K562 (cell line): Measurements from ENCODE around the gene CDKN1C. TPM values are rescaled to one million over a fixed set of nuclear protein-coding genes. Genes with fewer than 3 reads are reported as not detected.

Experiments used
- ATAC-seq: fragments of 200-7000 bp; cut with Tn5 transposase; 3 replicates; pipeline ENCODE4 v1.9.1; 2020; ENCODE audit warnings: moderate library complexity
- BruUV-seq: library from RNA; stranded (reverse); fragments of 400-500 nt; replicated peaks from 2 replicates; lab custom pipeline; 2021; lab: Mats Ljungman, UMichigan
- CTCF ChIA-PET: fragments of 300-600 bp; formaldehyde crosslinking; extraction: SDS; loops from one replicate; lab custom pipeline; 2021; ENCODE audit warnings: low intra/inter-chr PET ratio; lab: Yijun Ruan, JAX
- POLR2A ChIA-PET: fragments of 300-600, 350-650 bp; sonication (Branson Sonifier 250); formaldehyde crosslinking; extraction: SDS; loops from one replicate; lab custom pipeline; 2021; ENCODE audit warnings: antibody characterized with exemption, inconsistent platforms; lab: Yijun Ruan, JAX
- DNase-seq, 4 experiments: peaks; one replicate each; pipeline versions ENCODE4 v3.0.0 to v3.0.0-alpha.2; 2011 to 2018; ENCODE audit warnings: low spot score in 3 of 4, mixed read lengths in 3 of 4; ENCODE audit errors: extremely low read depth in 1 of 4
- FAIRE-seq: peaks from 2 replicates; lab custom pipeline; 2011; peaks lifted over from hg19 to GRCh38; lab: Jason Lieb, UNC
- H2AFZ ChIP-seq: 2 replicates; pipeline ENCODE4 v1.6.0; 2011; ENCODE audit warnings: low read depth, low read length, control low read depth, inconsistent platforms
- H3K27ac ChIP-seq: fragments of 200-600 bp; 3 replicates; pipeline ENCODE4 v1.8.0; 2011; ENCODE audit warnings: low read depth, mild to moderate bottlenecking, control low read depth, inconsistent platforms, low read length, moderate library complexity, mixed read lengths; ENCODE audit errors: extremely low read depth
- H3K27me3 ChIP-seq, 2 experiments: fragments of 300-600 bp in 1 of 2; 2 replicates in 1 of 2; 3 replicates in 1 of 2; pipeline versions ENCODE4 v1.6.0 to v1.8.0; 2011; ENCODE audit warnings: inconsistent platforms in 2 of 2, low read length in 2 of 2, mild to moderate bottlenecking in 1 of 2, mixed read lengths in 1 of 2, moderate library complexity in 1 of 2; ENCODE audit not compliant: control insufficient read depth in 2 of 2, insufficient read depth in 2 of 2
- H3K36me3 ChIP-seq: fragments of 300-600 bp; 3 replicates; pipeline ENCODE4 v1.8.0; 2011; ENCODE audit warnings: mild to moderate bottlenecking, low read length, inconsistent platforms; ENCODE audit not compliant: control insufficient read depth, insufficient read depth
- H3K4me1 ChIP-seq, 2 experiments: fragments of 200-600 bp in 1 of 2; replicated peaks in 1 of 2; 2 replicates in 1 of 2; 3 replicates in 1 of 2; pipeline versions ENCODE4 v1.5.1 to v1.8.0; 2011; ENCODE audit warnings: inconsistent platforms in 2 of 2, low read length in 2 of 2, mild to moderate bottlenecking in 1 of 2, mixed read lengths in 1 of 2, moderate library complexity in 1 of 2; ENCODE audit not compliant: control insufficient read depth in 2 of 2, insufficient read depth in 2 of 2
- H3K4me2 ChIP-seq: 2 replicates; pipeline ENCODE4 v1.6.1; 2011; ENCODE audit warnings: low read length, control low read depth, inconsistent platforms, mixed read lengths; ENCODE audit not compliant: insufficient read depth
- H3K4me3 ChIP-seq: fragments of 200-600 bp; sonication (generic), shearing (Covaris generic); 2 replicates; pipeline ENCODE4 v1.5.1; 2016; ENCODE audit warnings: control low read depth, inconsistent platforms
- H3K79me2 ChIP-seq: fragments of 200-600 bp; 3 replicates; pipeline ENCODE4 v1.8.0; 2011; ENCODE audit warnings: low read length, inconsistent platforms; ENCODE audit not compliant: control insufficient read depth, insufficient read depth
- H3K9ac ChIP-seq, 2 experiments: 2 replicates each; pipeline versions ENCODE4 v1.6.0 to v1.6.1; 2011; ENCODE audit warnings: low read depth in 2 of 2, low read length in 2 of 2, control low read depth in 1 of 2, inconsistent platforms in 1 of 2, mild to moderate bottlenecking in 1 of 2, mixed read lengths in 1 of 2; ENCODE audit not compliant: insufficient read depth in 1 of 2
- H3K9me1 ChIP-seq: one replicate; pipeline ENCODE4 v1.6.0; 2011; ENCODE audit warnings: inconsistent platforms, mild to moderate bottlenecking, low read length, moderate library complexity; ENCODE audit not compliant: control insufficient read depth, insufficient read depth
- H3K9me3 ChIP-seq: replicated peaks from 2 replicates; pipeline ENCODE4 v1.5.1; 2011; ENCODE audit warnings: low read depth, low read length, inconsistent platforms; ENCODE audit not compliant: control insufficient read depth, insufficient read depth
- H4K20me1 ChIP-seq: replicated peaks from 2 replicates; pipeline ENCODE4 v1.6.1; 2011; ENCODE audit warnings: low read length, inconsistent platforms, mixed read lengths; ENCODE audit not compliant: control insufficient read depth, insufficient read depth
- FOXM1 ChIP-seq, 2 experiments: fragments of 450-650 bp in 1 of 2; sonication (generic) in 1 of 2; formaldehyde crosslinking in 1 of 2; IDR thresholded peaks; 2 replicates each; pipeline versions ENCODE4 v1.6.1 to v1.9.0; 2017 to 2022; ENCODE audit warnings: low read depth in 2 of 2, mild to moderate bottlenecking in 2 of 2, missing genetic modification reagents in 1 of 2, moderate library complexity in 1 of 2
- GMEB1 ChIP-seq: fragments of 250-450 bp; sonication (Bioruptor Pico); IDR thresholded peaks from 2 replicates; pipeline ENCODE4 v1.4.0; 2020; ENCODE audit warnings: mild to moderate bottlenecking
- GTF2E2 ChIP-seq: fragments of 200-800 bp; sonication (Bioruptor generic); IDR thresholded peaks from 2 replicates; pipeline ENCODE4 v1.6.1; 2016; ENCODE audit warnings: missing genetic modification characterization, missing compliant biosample characterization
- KLF16 ChIP-seq: IDR thresholded peaks from 2 replicates; pipeline ENCODE4 v1.6.1; 2016; ENCODE audit warnings: antibody characterized with exemption
- PHF8 ChIP-seq: fragments of 200-600 bp; sonication (generic); IDR thresholded peaks from 2 replicates; pipeline ENCODE4 v1.6.1; 2012; ENCODE audit warnings: mixed run types, mild to moderate bottlenecking, inconsistent platforms, low read length, moderate library complexity, borderline replicate concordance
- SNAPC5 ChIP-seq: fragments of 250-450 bp; sonication (Bioruptor Pico); IDR thresholded peaks from 2 replicates; pipeline ENCODE4 v1.8.0; 2021; ENCODE audit warnings: moderate library complexity, mild to moderate bottlenecking, inconsistent platforms
- VEZF1 ChIP-seq: fragments of 200-800 bp; sonication (Bioruptor generic); IDR thresholded peaks from 2 replicates; pipeline ENCODE4 v1.6.1; 2017; ENCODE audit warnings: missing genetic modification characterization, missing compliant biosample characterization
- ZNF511 ChIP-seq: sonication (generic); formaldehyde crosslinking; IDR thresholded peaks from 2 replicates; pipeline ENCODE4 v1.8.0; 2022; ENCODE audit warnings: mild to moderate bottlenecking, missing genetic modification reagents
- ZNF589 ChIP-seq: fragments of 200-800 bp; sonication (Bioruptor generic); IDR thresholded peaks from 2 replicates; pipeline ENCODE4 v1.6.1; 2016; ENCODE audit warnings: low read depth, missing genetic modification characterization, missing compliant biosample characterization
- ZNF75A ChIP-seq: fragments of 450-650 bp; formaldehyde crosslinking; IDR thresholded peaks from 2 replicates; pipeline ENCODE4 v1.4.0; 2020; ENCODE audit warnings: mild to moderate bottlenecking
- ZNF785 ChIP-seq: fragments of 250-450 bp; sonication (Bioruptor Pico); IDR thresholded peaks from 2 replicates; pipeline ENCODE4 v1.4.0; 2020; ENCODE audit warnings: mild to moderate bottlenecking
- WGBS: fragments of 100-300 bp; shearing (Covaris generic); methylation state at CpG from one replicate; pipeline ENCODE4 v1.1.6; 2016; ENCODE audit warnings: low coverage, mixed read lengths; ENCODE audit not compliant: insufficient coverage; ENCODE audit errors: missing lambda C conversion rate; 5-methylcytosine and 5-hydroxymethylcytosine counted together
- in situ Hi-C: fragments of 300-500 bp; cut with MboI; formaldehyde crosslinking; loops from 4 replicates; pipeline ENCODE4 v1.15.0; 2018; ENCODE audit warnings: inconsistent platforms, mixed read lengths
- intact Hi-C: fragments of 100-400 bp; cut with micrococcal nuclease; formaldehyde crosslinking; loops from 2 replicates; pipeline ENCODE4 v1.14.2; 2022
- polyA plus RNA-seq, 8 experiments: library from polyadenylated mRNA; depleted of rRNA in 4 of 8; stranded (reverse) in 5 of 8; unstranded in 3 of 8; fragments of >200 nt; fragmentation: Nextera tagmentation in 2 of 8; fragmentation: Illumina TruSeq in 1 of 8; extraction: Ambion mirVana in 2 of 8; extraction: Trizol in 1 of 8; gene quantifications; 2 replicates each; pipeline versions ENCODE4 v1.2.1 to v1.2.3, GENCODE V29; 2011 to 2014; ENCODE audit warnings: inconsistent platforms in 1 of 8, missing spikeins in 1 of 8
- total RNA-seq, 7 experiments: library from RNA; depleted of rRNA in 6 of 7; stranded (reverse); fragments of >200 nt in 6 of 7; fragmentation: Illumina TruSeq in 2 of 7; extraction: Trizol in 2 of 7; gene quantifications; 2 replicates each; pipeline versions ENCODE4 v1.2.1 to v1.2.3, GENCODE V29; 2011 to 2021; ENCODE audit warnings: low replicate concordance in 1 of 7

CDKN1C gene
- total and polyA plus RNA-seq, 9 of the 15 experiments (the other 6 are each of a cell fraction or from before 2014, with no cell fraction given), result 2.8 to 21.1 (median 9.3) TPM

- no peak for ATAC-seq
- Histone ChIP-seq H3K27ac (no peak overlapping the region), H3K79me2 (no peaks in the 10 kb centered on the region), H2AFZ (no peak overlapping the region), H3K27me3 (no peaks in the 10 kb centered on the region; a peak in 1 of 5 replicates), H3K9me3 (no peaks in the 10 kb centered on the region), H3K4me3 (no peak overlapping the region), H4K20me1 (no peaks in the 10 kb centered on the region), H3K9me1 (no peaks in the 10 kb centered on the region), H3K36me3 (no peaks in the 10 kb centered on the region), H3K4me2 (no peak overlapping the region), H3K4me1 (peaks cover 10 to 76% of the 10 kb centered on the region in 2 experiments), H3K9ac (peak overlapping the region in 1 of 2 experiments; percentile 56; a peak in 2 of 4 replicates)
- no peak for DNase-seq
- no peak for TF ChIP-seq ZNF785 (CRISPR knock-in tag)
- no peak for TF ChIP-seq ZNF589 (CRISPR knock-in tag)
- TF ChIP-seq VEZF1, result no peak
- no peak for TF ChIP-seq KLF16
- TF ChIP-seq SNAPC5, result no peak
- TF ChIP-seq FOXM1 (IDR thresholded peaks at IDR 0.05; ENCODE audit: low read depth), result no peak
- TF ChIP-seq FOXM1 (CRISPR knock-in tag; IDR thresholded peaks at IDR 0.05; ENCODE audit: low read depth), result no peak
- no peak for TF ChIP-seq ZNF511 (CRISPR knock-in tag)
- no peak for TF ChIP-seq GMEB1 (CRISPR knock-in tag)
- TF ChIP-seq ZNF75A (CRISPR knock-in tag), result no peak
- TF ChIP-seq GTF2E2 (tag), result no peak
- no peak for TF ChIP-seq PHF8
- ChIA-PET CTCF (no interaction called here), POLR2A (interaction anchor here (0.6 to 1.2 kb wide), 3 partner anchors 9 to 20 kb away, joined by 4 read pairs; no protein-coding TSS in a partner anchor)
- WGBS, result 53% methylated on average over 20 of the region's 23 CpGs
- BruUV-seq, result no TSS peak
- intact Hi-C loops, result no loop called here
- in situ Hi-C loops, result no loop called here
- FAIRE-seq, result no peak
Measured at GRCh38 chr11:2839395-2839943, 46.1 kb downstream of the CDKN1C start.
